HG03460 (cell line): ENCODE data around the gene FOXP1.

Experiments
- ATAC-seq: cut with Tn5 transposase; IDR thresholded peaks from one replicate; pipeline ENCODE4 v1.9.1; 2021; ENCODE audit not compliant: unreplicated experiment

The FOXP1 gene

DNA sequence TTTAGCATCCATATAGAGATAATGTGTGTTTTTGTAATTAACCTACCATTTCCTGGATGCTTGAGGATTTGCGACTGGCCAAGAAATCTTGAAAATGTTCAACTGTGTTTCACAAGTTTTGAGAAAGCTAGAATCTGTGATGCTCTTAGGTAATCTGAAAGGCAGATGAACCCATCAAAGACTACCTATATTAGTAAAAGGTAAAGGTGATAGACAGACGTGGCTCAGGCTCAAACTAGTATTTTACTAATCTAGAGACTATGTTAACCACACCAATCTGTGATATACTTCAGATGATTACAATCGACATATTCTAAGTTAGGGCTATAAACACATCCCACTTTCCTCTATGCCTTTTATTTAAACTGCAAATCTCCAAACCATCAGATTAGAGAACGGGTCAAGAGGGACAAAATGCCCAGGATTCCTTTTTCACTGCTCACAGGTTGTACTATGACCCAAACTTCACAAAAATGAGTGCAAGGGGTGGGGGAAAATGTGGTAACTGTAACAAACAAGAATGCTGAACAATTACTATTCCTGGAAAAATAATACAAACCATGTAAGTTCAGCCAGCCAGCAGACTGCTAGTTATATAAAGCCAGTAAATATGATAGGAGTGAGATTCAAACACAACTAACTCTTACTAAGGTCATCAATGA lies 295.1 kb downstream of the FOXP1 start:
- no peak for ATAC-seq

DNA sequence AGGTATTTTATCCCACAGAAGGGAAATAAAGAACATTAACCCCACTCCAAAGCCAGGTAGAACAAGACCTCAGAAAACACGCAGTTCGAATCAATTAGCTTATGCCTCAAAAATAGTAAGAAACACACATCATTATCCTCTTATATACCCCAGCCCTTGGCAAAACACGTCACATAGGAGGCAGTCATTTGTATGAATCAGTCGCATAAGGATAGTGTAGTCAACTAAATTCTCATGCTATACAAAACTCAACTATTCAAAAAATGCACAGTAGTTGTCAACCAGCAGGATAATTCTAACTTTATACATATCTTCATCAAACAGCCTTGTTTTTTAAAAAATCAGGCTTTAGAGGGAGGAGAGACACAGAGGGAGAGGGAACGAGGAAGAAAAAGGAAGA lies 298.4 kb downstream of the FOXP1 start:
- no peak for ATAC-seq

DNA sequence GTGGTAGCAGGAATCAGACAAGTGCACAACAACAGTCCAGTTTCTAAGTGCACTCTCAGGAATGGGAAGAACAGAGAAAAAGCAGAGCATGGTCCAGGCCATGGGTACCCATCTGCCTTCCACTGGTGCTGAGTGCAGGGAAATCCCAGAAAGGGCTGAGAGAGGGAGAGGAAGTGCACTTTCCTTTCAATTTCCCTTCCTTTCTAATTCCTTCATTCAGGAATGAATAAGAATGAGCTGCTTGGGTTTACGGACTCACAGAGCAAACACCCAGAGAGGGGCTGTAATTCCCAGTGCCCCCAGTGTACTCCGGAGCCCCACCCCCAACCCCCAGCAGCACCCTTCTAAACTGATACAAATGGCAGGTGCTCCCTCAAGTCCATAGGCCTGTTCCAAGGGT lies 300.6 kb downstream of the FOXP1 start:
- ATAC-seq: no peak

DNA sequence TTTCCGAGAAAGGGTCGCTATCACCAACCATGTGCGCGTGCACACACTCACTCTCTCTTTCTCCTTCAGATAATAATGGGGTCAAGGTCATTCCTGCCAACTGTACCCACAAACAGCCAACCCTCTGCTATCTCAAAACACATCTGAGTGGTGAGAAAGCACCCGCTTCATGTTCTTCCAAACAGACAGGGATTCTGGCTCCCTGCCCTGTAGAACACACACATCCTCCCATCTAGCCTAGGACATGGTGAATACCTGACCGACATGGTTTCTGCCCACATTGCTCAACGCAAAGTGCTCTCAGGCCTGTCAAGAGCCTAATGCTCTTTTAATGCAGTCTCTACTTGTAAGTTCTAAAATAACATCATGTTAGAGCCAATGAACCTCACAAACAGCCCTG lies 302.2 kb downstream of the FOXP1 start:
- ATAC-seq: no peak

DNA sequence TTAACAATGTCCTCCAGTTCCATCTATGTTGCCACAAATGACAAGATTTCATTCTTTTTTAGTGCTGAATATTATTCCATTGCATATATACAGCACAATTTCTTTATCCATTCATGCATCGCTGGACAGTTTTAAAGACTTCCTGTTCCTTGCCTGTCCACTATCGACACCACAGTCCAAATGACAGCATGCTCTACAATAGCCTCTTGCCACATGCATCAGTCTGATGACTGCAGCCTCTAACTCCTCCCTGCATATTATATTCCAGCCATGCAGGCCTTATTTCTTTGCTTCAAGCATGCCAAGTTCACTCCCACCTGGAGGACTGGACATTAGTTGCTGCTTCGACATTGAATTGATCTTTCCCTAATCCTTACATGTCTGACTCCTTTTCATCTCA lies 306.2 kb downstream of the FOXP1 start:
- no peak for ATAC-seq

DNA sequence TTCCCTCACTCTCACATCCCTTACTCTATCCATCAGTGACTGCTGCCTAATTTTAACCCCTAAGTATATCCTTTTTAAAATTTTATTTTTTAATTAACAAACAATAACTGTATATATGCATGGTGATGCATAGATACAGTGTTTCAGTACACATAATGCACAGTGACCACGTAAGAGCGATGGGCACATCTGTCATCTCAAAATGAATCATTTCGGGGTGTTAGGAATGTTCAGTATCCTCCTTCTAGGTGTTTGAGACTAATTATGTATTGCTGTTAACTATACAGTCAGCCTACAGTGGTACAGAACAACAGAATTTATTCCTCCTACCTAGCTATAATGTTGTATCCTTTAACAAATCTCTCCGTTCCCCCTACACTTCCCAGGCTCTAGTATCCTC lies 307.0 kb downstream of the FOXP1 start:
- ATAC-seq: no peak

DNA sequence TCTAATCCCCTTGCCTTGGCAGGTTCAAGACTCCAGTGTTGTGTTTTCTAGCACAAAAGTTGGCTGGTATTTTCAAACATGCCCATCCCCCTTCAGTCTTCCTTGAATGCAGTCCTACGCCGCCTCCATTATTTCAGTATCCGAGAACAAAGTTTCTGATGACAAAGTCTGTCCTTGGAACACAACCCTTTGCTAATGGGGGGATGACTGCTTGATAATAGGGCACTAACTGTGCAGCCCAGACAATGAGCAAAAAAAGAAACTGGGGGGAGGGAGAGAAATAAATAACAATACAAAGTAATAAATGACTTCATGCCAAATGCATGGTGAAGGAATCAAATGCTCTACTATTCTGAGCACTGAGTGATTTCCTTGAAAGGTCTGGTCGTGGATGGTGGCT lies 310.1 kb downstream of the FOXP1 start:
- no peak for ATAC-seq

DNA sequence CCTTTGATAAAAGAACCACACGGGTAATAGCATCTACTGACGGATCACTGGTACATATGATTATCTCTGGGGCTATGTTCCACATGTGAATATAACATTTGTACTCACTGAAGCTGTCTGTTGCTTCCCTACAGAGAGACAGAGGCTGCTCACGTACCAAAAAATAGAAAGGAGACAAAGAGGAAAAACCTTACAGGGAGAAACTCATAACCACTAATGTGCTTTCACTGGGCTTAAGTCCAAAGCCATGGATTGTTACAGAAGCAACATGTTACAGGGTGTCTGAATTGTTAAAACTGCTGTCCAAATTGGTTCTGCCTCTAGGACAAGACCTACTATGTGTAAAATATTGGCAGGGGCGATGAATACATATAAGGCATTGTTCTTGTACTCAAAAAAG lies 311.9 kb downstream of the FOXP1 start:
- ATAC-seq: no peak

DNA sequence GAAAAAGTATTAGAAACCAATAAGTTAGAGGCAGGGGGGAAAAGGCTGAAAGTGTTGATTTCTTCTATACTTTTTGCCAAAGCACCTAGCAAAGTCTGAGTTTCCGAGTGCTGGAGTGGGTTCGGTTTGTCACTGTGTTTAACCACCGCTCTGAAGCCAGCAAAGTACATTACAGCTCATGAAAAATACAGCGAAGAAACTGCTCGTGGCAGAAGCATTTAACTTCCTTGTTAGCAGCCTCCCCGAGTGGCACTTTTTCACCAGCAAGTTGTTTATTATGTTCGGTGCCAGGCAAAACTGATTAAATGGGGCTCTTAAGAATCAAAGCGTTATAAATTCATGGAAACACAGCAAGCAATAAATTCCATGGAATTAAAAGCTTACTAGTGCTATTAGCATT lies 313.6 kb downstream of the FOXP1 start:
- no peak for ATAC-seq

DNA sequence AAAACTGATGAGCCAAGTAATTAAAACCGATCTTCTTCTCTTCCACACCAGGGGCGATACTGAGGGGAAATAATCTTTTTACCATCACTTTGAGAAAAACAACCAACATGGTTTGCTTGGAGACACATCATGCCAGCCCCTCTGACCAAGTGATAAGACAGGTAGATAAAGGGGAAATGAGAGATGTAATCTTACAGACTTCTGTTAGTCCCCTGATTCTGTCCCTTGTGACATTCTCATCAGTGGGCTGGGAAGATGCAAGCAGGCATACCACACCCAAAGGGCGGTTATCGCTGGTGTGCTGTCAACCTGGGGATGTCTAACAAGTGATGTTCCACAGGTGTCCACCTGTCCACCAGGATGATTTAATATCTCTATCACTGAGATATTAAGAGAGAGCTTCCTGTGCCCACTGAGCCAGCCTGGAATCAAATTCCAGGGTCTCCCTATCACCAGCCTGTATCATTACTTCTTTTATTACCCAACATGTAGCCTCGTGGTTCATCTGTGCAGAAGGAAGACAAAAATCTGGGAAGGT lies 315.0 kb downstream of the FOXP1 start:
- ATAC-seq: no peak

DNA sequence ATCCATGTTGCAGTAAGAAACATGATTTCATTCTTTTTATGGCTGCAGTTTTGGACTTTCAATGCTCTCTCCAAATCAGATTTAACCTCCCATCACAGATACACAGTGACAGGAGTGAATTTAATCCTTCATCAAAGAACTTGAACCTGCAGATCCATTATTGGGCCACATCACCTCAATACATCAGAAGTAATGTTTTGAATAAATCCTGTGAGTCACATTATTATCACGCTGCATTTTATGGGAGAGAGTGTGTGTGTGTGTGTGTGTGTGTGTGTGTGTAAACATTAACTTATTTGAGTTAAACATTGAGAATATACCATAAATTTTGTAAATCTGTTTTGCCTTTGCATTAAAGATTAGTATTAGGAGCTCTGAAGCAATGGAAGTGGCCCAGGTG lies 316.7 kb downstream of the FOXP1 start:
- ATAC-seq: no peak

DNA sequence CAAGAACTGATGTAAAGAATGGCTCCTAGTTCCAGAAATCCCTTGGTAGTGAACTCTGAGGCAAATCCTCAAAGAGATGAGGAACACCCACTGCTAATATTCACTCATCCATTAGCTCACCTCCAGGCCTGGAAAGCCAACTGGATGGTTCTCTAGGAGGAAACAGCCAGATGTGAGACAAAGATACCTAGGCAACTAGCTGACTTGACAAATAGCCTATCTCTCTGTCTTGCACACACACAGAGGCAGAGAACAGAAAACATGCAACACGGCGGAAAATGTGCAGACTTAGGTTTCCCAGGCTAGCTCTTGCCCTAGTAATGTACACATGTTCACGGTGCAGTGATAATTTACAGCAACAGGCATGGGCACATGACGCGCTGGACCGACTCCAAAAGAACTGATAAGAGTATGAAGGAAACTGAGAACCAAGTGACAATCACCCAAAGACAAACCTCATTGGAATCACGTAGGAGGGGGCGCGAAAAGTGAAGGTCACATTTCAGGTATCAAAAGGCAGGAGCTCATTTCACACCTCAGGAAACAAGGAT lies 318.1 kb downstream of the FOXP1 start:
- ATAC-seq: no peak

DNA sequence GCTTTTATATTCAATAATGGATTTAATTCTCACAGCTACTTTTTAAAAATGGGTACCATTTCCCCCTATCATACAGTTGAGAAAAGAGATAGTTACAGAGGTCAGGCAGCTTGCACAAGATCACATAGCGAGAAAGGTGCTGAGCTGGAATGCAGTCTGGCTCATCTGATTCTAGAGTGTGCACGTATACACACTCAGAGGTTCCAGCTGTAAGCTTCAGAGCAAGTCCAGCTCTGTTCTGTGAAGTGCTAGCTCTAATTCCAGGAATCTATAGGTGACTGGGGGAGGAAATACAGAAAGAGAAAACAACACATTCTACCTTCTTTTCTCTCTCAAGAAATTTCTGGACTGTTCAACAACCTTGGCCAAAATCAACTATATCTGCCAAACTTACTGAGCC lies 318.7 kb downstream of the FOXP1 start:
- no peak for ATAC-seq

DNA sequence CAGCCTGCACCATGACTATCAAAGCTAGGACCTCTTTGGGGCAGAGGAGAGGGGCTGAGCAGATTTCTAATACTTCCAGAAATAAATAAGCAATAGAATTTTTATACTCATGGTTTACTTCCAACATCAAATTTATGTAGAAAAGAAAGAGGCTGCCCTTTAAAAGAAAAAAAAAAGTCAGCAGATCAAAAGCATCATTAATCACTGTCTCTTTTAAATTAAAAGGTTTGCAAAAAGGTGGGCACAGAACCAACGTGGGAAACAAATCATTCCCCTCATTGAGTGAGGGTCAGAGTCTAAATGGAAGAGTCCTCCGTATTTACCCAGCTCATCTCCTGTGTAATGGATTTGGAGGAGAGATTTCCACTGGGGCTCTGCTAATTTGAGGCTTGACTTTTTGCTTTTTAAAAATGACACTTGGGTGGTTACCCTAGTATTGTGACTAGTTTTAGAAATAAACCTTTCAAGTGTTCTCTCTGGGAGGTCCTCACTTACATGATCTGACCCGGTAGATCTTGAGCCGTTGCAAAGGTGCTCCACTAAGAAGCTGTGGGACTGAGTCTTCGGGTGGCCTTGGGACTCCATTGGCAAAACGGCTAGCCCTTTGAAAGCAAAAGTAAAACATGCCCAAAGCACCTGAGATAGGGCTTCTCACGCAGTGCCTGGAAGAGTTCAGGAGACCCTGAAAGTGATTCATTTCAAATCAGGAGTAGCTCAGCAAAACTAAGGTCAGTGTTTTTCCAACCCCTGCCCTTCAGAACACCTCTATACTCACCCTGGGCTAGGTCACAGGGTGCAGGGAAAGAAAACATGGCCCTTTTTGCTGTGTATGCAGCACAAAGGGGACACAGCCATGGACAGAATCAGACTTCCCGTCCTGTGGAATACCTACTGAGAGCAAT lies 320.9 kb downstream of the FOXP1 start:
- no peak for ATAC-seq

DNA sequence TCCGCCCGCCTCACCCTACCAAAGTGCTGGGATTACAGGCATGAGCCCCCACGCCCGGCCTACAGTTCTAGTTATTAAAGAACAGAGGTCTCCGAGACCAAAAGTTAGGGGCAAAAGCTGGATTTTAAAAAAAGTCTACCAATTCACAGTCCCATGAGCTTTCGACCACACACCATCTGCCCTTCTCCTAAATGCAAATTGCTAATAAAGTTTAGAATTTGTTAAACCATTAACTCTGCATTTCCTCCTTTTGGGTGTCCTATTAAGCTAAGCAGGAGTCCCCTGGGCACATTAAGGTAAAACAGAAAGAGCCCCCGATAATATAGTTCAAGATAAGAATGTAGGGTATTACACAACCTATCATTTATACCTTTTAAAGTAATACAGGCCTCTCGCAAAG lies 322.7 kb downstream of the FOXP1 start:
- ATAC-seq: no peak

DNA sequence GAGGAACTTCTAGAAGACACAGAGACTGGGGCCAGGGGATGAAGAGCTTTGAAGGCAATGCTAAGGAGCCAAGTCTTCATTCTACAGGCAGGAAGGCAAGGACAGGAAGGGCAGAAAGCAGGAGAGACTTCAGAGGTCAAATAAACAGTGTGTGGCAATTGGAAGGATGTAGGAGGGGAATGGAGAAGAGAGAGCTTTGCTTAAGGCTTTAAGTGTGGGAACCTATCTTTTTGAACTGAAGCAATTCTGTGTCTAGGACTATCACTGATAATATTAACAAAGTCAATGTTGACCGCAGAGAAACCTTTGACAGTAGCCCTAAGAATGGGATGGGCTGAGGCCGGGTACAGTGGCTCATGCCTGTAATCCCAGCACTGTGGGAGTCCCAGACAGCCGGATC lies 325.0 kb downstream of the FOXP1 start:
- ATAC-seq: no peak

DNA sequence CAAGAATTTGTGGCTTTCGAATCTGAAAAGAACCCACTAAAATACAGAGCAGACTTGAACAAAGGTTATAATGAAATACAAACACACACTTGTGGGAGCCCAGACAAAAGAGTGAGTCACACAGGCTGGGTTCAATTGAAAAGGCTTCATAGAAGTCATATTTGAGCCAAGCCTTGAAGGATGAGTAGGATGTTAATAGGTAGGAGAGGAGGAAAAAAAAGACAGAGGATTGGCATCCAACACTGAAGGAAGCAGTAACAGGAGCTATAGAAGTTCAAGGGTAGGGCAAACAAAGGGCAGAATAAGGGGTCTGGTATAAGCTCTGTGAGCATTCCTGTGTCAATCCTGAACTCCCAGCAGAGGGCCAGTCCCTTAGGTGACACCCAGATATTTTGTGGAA lies 325.4 kb downstream of the FOXP1 start:
- ATAC-seq: no peak

DNA sequence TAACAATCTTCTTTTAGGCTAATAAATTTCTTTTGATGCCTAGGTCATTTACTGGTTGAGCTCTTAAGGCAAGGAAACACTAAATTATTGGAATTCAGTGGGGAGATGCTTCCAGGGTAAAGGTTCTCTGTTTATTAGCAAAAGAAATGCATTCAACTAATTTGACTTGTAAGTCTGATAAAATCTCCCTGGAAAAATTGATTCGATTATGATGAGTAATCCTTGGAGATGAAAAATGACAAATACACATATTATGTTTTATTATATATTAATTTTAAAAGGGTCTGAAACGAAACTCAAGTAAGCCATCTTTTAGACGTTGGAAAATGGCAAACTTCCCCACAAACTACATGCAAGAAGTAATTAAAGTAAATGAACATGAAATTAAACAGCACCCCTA lies 328.0 kb downstream of the FOXP1 start:
- no peak for ATAC-seq

DNA sequence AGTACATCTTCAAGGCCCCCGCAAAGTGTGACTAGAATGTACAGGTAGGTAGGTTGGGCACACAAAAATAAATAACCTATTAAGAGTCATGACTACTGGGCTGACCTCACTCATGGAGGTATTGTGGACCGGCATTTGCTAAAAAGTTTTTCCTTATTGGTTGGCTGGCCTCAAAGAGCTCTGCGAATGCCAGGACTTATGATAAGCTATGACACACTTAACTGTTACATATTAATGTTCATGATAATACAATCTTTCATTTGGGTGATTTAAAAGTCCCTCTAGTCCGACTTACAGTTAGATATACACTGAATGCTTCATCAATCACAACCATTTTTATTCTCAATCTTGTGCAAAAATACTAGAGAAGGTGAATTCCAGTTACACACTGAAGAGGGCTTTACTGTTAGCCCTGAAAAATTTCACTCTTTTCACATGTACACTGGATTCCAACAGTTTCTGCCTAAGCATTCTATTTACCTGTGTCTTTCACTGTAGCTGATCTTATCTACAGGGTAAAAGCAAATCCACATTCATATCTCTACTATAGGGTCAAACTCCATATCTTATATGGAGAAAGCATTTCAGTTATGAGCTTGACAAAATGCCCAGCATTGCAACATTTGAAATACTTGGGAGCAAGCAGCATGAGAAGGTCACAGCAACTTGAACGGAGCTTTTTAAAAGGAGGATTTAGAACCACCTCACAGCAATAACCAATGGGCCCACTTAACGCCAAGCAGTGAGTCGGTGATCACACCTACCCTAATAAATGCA lies 329.1 kb downstream of the FOXP1 start:
- no peak for ATAC-seq

DNA sequence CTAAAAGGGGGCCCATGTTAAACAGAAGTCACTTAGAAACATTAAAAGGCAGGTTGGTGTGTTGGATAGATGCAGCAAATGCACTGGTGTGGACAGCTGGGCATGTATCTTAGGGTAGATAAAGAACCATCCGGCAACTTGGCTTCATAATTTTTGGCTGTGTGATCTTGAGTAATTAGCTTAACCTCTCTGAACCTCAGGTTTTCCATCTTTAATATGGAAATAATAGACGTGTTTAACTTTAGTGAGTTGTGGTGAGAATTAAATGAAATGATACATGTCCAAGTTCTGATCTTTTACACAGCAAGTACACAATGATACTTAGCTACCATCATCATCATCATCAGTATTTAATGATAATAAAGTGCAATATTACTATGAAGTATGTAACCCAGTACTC lies 330.4 kb downstream of the FOXP1 start:
- no peak for ATAC-seq

DNA sequence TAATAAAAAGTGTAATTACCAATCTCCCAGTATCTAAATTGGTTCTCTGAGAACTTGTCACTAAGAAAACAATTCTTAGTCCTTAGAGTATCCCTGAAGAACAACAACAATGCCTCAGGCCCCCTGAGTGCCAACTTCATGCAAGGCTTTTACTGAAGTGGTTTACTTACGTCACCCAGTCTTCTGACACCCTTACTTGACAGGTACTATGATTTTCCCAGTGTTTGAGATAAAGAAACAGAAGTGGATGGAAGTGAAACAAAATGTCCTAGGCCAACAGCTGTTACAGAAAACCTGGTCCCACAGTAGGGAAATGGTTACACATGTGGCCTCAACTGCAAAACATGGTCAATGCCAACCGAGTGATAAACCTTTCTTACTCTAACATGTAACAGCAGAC lies 331.1 kb downstream of the FOXP1 start:
- ATAC-seq: no peak
